ENCODE measurements around the gene SEMA4F.

GRCh38 chr2:74653985-74654882, at the start of gene SEMA4F:
- TF ChIP-seq CTCF (IDR thresholded peaks at IDR 0.05; ENCODE audit: low read depth, low read length) (no peak), POLR2A (IDR thresholded peaks at IDR 0.05; ENCODE audit: extremely low read depth, insufficient read length) (peak; percentile 39), MYC (IDR thresholded peaks at IDR 0.05; ENCODE audit: low read depth, low read length) (no peak)
